ENCODE data around the gene FAM185A.
"Not testable (repeated sequence)": the region's sequence is repeated elsewhere in the genome, so short reads cannot be mapped to it uniquely, and the experiment has no call there.

FAM185A gene

DNA sequence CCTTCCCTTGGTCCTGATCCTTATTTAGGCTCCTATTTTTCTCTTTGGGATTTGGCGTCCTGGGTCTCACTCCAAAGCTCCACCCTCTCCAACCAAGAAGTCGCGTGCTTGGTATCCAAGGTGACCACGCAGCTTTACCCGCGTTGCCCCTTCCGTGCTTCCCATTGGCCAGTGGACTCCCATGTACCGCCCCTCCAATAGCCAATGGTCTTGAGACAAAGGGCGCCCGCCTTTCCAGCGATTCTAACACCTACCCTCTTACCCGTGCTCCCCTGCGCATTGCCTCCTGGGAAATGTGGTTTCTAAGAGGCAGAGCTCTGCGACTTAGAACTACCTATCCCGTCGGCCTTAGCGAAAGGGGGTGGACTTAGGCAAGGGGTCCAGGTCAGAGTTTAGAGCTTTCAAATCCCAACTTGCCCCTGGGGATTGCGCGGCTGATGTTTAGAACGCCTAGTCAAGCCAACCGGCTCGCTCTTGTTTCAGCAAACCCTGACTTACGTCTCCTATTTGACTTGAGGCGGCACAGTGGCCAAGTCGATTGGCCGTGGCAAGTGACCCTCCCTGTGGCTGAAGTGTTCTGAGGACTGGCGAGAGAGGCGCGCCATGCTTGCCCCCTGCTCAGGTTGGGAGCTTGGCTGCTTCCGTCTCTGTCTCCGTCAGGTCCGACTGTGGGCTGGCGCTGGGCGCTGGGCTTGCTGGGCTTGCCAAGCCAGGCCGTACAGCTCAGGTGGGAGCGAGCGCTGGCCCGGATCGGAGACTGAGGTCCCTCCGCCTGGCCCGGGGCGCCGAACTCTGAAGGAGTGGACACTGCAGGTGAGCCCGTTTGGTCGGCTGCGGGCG lies at the start of gene FAM185A:
FAM185A (plus strand) TSS at position 395 of the 840 bp plus-strand sequence; CDS start at position 604, 209 bp downstream.
- DNase-seq, result peak; percentile 90

GRCh38 chr7:102713011-102713690 lies 35.6 kb upstream of the FAM185A start:
- DNase-seq, result not testable (repeated sequence)

GRCh38 chr7:102713691-102714080 lies 35.1 kb upstream of the FAM185A start:
- not testable (repeated sequence) for DNase-seq

DNA sequence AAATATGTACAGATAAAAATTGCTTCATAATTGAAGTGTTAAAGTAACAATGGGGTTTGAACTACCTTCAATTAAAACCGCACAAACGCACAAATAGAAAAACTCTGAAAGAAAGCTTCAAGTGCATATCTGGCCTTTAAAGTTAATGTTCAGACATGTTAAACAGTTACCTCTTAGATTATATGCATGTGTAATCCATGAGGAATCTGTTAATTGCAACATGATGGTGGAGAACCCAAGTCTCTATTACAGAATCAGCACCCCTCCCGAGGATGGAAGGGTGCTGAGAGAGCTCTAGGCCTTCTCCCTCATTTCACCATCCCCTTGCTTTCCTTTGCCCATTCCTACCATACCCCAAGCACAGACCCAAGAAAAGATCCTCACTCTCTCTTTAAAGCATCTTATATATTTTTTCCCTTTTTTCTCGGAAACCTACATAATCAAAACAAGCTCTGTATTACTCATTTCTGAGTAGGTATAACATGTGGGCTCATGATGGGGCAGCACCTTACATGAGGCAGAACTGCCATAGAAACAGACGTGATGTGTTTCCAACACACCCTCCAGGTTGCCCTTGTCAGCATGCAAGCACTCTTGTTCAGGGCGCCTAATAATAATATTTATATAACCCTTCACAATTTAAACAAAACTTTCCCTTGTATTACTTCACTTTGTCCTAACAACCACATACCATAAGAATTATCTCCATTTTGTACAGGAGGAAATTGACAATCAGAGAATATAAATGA lies 33.9 kb upstream of the FAM185A start:
- not testable (repeated sequence) for DNase-seq

DNA sequence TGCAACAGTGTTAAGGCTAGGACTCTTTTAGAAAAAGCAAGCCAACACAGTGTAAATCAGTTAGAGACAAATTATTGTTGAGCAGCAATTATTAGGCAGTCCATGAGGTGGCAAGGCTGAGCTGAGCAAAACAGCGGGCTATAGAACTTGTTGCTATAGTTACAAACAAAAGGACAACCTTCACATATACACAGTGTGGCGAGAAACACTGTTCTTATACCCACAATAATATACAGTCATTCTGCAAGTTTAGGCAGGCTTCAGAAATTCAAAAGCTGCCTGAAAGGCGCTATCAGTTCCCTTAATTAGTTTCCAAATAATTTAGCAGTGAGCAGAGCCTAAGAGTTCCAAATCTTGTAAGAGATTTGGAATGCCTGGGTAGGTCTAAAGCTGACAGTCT lies 33.1 kb upstream of the FAM185A start:
- not testable (repeated sequence) for DNase-seq

- not testable (repeated sequence) for DNase-seq
Observed at GRCh38 chr7:102718491-102718890, 30.3 kb upstream of the FAM185A start.

- DNase-seq, result not testable (repeated sequence)
Observed at GRCh38 chr7:102726170-102726569, 22.6 kb upstream of the FAM185A start.

GRCh38 chr7:102729670-102730069 lies 19.1 kb upstream of the FAM185A start:
- not testable (repeated sequence) for DNase-seq

- DNase-seq, result not testable (repeated sequence)
Observed at GRCh38 chr7:102730431-102730830, 18.4 kb upstream of the FAM185A start.

GRCh38 chr7:102742002-102742771 lies 6.6 kb upstream of the FAM185A start:
- not testable (repeated sequence) for DNase-seq

- not testable (repeated sequence) for DNase-seq
Observed at GRCh38 chr7:102743861-102744260, 4.9 kb upstream of the FAM185A start.

DNA sequence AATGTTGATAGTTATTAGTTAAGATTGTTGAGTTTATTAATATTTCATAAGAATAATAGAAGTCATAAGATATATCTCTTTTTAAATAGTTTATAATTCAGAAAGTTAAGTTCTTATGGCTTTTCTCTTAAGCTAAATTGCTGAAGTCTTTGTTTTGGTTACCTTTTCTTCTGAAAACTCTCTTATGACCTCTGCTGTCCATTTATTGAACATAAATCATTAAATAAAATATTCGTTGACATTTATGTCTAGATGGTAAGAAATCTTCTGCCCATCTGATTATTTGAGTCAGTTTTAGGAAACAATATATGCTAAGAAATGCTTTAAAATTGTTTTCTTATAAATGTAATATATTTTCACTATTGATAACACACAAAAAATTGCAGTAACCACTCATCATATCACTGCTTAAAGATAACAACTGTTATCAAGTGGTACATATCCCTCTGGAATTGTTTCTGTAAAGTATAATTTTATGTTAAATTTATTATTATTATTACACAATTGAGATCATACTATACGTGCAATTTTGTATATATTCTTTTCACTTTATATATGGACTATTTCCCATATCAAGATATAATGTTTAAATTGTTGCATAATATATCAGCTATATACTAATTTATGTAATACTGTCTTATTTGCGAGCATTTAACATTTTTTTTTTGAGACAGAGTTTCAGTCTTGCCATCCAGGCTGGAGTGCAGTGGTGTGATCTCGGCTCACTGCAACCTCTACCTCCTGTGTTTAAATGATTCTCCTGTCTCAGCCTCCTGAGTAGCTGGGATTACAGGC lies 3.1 kb upstream of the FAM185A start:
- DNase-seq, result not testable (repeated sequence)

DNA sequence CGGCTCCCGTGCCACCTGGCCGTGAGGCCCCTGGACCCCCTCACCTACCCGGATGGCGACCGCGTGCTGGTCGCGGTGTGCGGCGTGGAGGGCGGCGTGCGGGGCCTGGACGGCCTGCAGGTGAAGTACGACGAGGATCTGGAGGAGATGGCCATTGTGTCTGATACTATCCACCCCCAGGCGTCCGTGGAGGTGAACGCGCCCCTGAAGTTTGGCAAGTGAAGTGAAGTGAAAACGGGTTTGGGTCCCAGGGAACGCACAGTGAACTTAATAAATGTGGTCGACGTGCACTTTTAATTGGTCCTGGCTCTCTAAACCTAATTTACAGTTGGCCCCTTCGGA lies 617 bp downstream of the FAM185A start:
- not testable (repeated sequence) for DNase-seq

GRCh38 chr7:102758227-102758626 lies 9.4 kb downstream of the FAM185A start:
- DNase-seq, result not testable (repeated sequence)

GRCh38 chr7:102759934-102760333 lies 11.1 kb downstream of the FAM185A start:
- DNase-seq, result not testable (repeated sequence)

DNA sequence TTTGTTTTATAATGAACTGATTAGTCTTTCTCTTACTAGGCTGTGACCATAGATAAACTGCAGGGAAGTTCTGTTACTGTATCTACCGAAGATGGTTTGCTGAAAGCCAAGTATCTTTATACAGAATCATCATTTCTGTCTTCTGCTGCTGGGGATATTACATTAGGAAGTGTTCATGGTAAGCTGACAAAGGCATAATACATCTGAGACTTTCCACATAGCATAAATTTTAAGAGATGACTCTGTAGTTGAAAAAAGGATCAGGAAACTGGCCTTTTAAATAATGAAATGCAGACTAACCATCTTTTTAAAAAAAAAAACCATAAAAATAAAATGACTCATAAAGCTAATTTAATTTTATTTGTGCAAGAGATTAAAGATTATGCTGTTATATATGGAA lies 12.4 kb downstream of the FAM185A start:
- DNase-seq, result not testable (repeated sequence)

DNA sequence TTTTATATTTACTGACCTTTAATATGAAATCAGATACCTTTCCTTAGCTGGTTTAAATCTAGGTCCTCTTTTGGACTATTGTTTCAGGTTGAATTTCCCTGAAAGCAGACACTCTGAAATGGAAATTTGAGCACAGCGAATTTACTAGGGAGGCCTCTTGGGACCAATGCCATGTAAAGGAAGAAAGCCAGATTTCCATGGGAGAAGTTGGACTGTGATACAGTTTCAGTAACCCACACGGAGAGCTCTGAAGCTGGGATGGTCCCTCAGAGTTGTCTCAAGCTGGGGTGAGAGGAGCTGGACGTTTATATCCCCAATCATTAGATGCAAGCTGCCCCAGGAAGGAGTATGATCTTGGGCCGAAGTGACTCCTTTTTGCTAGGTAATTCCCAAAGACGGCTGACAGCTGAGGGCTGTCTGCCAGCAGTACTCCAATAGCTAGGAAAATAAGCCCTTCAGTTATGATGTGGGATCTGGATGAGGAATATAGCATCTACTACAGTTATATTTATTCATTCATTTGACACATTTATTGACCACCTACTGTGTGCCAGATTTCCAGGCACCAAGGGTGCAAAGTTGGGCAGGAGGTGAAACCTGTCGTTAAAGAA lies 14.6 kb downstream of the FAM185A start:
- DNase-seq, result not testable (repeated sequence)

- not testable (repeated sequence) for DNase-seq
Observed at GRCh38 chr7:102769657-102770192, 20.9 kb downstream of the FAM185A start.

GRCh38 chr7:102770467-102770866 lies 21.7 kb downstream of the FAM185A start:
- not testable (repeated sequence) for DNase-seq

DNA sequence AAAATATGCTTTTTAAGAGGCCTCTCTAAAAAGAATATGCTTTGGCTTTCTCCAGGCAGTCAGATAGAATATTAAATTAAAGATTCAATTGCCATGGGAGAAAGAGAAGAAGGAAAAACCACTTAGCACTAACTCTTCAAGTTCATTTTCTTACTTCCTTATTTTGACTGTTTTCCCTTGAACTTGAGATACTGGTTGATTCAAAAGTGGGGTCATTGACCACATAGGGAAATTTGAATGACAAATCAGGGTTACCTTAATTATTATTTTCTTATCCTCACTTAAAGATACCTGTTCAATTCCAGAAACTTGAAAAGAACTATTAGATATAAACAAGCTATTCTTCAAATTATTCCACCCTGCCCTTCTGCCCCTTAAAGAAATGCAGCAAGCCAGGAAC lies 27.4 kb downstream of the FAM185A start:
- not testable (repeated sequence) for DNase-seq

- DNase-seq, result not testable (repeated sequence)
Observed at GRCh38 chr7:102778663-102779062, 29.9 kb downstream of the FAM185A start.

Measured in stimulated activated CD4-positive, alpha-beta T cell treated with anti-CD3 and anti-CD28 coated beads, Interleukin-4, amount 100 ng/mL, for 1 hour (primary cell).